OCI-LY1 (cell line): ENCODE results near the gene MVB12B.

Experiments used
- CTCF ChIP-seq: fragments of 200-600 bp; sonication (generic), shearing (Covaris generic); IDR thresholded peaks from 2 replicates; pipeline ENCODE4 v1.5.1; 2017; ENCODE audit warnings: mild to moderate bottlenecking, antibody characterized with exemption, low read length, moderate library complexity, mixed read lengths
- EZH2 ChIP-seq: fragments of 200-600 bp; sonication (generic), shearing (Covaris generic); IDR thresholded peaks from 2 replicates; pipeline ENCODE4 v1.8.0; 2017; ENCODE audit warnings: borderline replicate concordance, mixed run types, mild to moderate bottlenecking, antibody characterized with exemption, low read length, moderate library complexity, mixed read lengths

- no peak for TF ChIP-seq CTCF
- TF ChIP-seq EZH2, result no peak
These were observed 39.9 kb downstream of the MVB12B start for GRCh38 chr9:126366366-126367011.
